Measurements from ENCODE around the gene DPEP3. TPM values are rescaled to one million over a fixed set of nuclear protein-coding genes. Genes with fewer than 3 reads are reported as not detected.
A peak's percentile ranks its signal among the peaks of the same experiment; 100 is the strongest.
"Not testable (repeated sequence)": the region's sequence is repeated elsewhere in the genome, so short reads cannot be mapped to it uniquely, and the experiment has no call there.

The DPEP3 gene
- total RNA-seq, 1 donor from 2014 or later, result not detected

GRCh38 chr16:67940446-67941089 is 39.7 kb downstream of the DPEP3 start:
- no peaks in the 10 kb centered on the region for H3K9me3 ChIP-seq
- peaks cover 10 to 18% of the 10 kb centered on the region in 2 donors for H3K4me1 ChIP-seq
- no peak overlapping the region for H3K4me3 ChIP-seq
- H3K36me3 ChIP-seq, result peaks cover 24 to 47% of the 10 kb centered on the region in 2 donors
- H3K27ac ChIP-seq, result no peak overlapping the region
- no peak for DNase-seq (ENCODE audit: low spot score in 2 of 2)
- H3K27me3 ChIP-seq, result no peaks in the 10 kb centered on the region
- TF ChIP-seq, protein P1, sequence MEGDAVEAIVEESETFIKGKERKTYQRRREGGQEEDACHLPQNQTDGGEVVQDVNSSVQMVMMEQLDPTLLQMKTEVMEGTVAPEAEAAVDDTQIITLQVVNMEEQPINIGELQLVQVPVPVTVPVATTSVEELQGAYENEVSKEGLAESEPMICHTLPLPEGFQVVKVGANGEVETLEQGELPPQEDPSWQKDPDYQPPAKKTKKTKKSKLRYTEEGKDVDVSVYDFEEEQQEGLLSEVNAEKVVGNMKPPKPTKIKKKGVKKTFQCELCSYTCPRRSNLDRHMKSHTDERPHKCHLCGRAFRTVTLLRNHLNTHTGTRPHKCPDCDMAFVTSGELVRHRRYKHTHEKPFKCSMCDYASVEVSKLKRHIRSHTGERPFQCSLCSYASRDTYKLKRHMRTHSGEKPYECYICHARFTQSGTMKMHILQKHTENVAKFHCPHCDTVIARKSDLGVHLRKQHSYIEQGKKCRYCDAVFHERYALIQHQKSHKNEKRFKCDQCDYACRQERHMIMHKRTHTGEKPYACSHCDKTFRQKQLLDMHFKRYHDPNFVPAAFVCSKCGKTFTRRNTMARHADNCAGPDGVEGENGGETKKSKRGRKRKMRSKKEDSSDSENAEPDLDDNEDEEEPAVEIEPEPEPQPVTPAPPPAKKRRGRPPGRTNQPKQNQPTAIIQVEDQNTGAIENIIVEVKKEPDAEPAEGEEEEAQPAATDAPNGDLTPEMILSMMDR (IDR thresholded peaks at IDR 0.05), result no peak
- intact Hi-C loops (cut with DNase I), result loop anchor here (5.0 to 10.0 kb wide), 2 partner anchors 123 to 1016 kb away; partner anchors contain the start of gene RRAD

DNA sequence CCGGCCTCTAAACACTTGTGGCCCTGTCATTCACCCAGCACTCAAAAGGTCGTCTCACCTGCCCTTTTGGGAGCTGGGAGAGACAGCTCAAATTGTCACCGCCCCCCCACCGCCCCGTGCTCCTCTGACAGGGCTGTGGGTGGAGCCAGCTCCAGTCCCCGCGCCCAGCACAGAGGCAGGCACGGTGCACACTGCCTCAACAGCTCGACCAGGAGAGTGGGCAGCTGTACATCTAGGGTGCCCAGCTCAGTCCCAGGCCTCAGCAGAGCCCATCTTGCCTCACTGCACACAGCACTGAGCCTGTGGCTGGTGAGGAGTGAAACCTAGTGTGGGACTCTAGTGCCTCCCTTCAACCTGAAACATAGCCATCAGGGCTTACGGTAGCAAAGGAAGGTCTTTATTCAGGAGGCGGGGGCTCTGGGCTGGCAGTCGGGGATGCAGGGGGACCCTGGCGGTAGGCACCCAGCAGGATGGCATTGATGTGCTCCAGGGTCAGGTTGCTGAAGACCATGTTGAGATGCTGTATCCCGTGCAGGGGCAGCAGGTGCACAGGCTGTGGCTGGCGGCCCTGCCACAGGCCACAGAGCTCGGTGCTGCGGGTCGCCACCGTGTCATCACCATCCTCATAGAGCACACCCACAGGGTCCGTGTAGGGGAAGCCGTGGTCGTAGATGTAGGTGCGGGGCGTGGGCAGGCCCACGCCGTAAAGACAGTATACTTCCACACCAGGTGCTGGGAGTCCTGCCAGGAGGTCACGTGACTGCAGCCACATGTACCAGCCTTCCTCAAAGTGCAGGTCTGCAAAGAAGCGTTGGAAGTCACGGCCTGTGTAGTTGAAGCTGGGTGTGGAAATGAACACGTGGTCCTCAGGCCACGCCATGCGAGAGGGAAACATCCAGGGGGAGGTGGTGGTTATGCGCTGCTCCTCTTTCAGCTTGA is 40.5 kb downstream of the DPEP3 start:
- Histone ChIP-seq H3K27me3 (no peaks in the 10 kb centered on the region), H3K4me3 (no peak overlapping the region), H3K27ac (peak overlapping the region in 1 of 2 donors; percentile 17), H3K4me1 (peaks cover 10 to 25% of the 10 kb centered on the region in 2 donors), H3K36me3 (peaks cover 16 to 39% of the 10 kb centered on the region in 2 donors), H3K9me3 (no peaks in the 10 kb centered on the region)
- no peak for DNase-seq (ENCODE audit: low spot score in 2 of 2)
- intact Hi-C loops (cut with DNase I), result loop anchor here (5.0 to 10.0 kb wide), 4 partner anchors 122 to 1015 kb away; partner anchors contain the start of genes RIPOR1 and RRAD
- TF ChIP-seq, protein P1 (IDR thresholded peaks at IDR 0.05), result no peak

DNA sequence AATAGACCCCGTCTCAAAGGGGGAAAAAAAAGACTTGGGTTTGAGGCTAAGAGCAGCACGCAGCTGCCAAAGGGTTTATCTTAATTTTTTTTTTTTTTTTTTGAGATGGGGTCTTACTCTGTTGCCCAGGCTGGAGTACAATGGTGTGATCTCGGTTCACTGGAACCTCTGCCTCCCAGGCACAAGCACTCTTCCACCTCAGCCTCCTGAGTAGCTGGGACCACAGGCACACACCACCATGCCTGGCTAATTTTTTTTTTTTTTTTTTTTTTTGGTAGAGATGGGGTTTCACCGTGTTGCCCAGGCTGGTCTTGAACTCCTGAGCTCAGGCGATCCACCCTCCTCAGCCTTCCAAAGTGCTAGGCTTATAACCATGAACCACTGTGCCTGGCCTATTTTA is 42.6 kb downstream of the DPEP3 start:
- DNase-seq (ENCODE audit: low spot score in 2 of 2); H3K27me3 ChIP-seq; H3K9me3 ChIP-seq: not testable (repeated sequence)
- peaks cover 11 to 30% of the 10 kb centered on the region in 2 donors for H3K36me3 ChIP-seq
- H3K27ac ChIP-seq, result peak overlapping the region in 1 of 2 donors; percentile 92
- intact Hi-C loops (cut with DNase I), result loop anchor here (5.0 to 10.0 kb wide), 2 partner anchors 213 to 410 kb away; partner anchors contain the start of gene RIPOR1
- H3K4me1 ChIP-seq, result peaks cover 7 to 16% of the 10 kb centered on the region in 2 donors
- H3K4me3 ChIP-seq, result peak overlapping the region in 1 of 2 donors; percentile 65

- intact Hi-C loops (cut with DNase I), result loop anchor here (1.0 to 10.0 kb wide), 3 partner anchors 31 to 410 kb away; partner anchors contain the start of genes RIPOR1 and SLC12A4
These were observed 43.3 kb downstream of the DPEP3 start for GRCh38 chr16:67936880-67937605.

DNA sequence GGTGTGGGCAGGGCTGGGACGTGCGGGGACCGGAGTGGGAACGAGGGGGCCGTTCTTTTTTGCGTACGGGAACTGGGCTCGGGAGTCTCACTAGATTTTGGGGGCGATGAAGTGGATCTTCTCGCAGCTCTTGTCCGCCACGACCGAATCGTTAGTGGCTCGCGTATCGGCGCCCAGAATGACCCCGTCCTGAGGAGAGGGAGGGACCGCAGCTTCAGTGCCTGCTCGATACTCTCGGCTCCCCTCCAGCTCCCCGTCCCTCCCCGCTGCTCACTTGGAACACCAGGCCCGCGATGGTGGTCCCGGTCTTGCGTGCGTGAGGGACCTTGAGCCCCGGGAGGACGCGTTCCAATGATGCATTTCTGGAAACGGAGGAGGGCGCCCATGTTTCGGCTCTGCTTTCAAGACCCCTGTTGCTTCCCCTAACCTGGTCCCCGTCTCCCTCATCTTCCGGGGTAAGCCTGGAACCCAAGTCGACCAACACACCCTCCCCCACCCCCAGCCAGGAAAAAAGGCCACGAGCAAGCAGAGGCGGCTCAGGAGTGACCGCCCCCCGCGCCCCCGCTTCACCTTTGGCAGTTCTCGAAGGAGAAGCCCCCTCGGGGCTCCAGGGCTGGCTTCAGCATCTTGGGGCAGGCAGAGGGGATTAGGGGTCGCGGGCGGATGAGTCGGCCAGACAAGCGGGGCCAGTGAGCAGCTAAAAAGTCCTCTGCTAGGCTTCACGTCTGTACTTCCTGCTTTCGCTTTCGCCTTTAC is 44.0 kb downstream of the DPEP3 start, which contains the start of gene PSMB10:
PSMB10 (minus strand) TSS at position 727 of the 756 bp plus-strand sequence; CDS start at position 626, 101 bp downstream.
- Histone ChIP-seq H3K36me3 (peaks cover under 1 to 18% of the 10 kb centered on the region in 2 donors), H3K4me3 (peak within 1 kb of the TSS; percentile 65 to 85), H3K27ac (peak within 1 kb of the TSS; percentile 88 to 92), H3K9me3 (no peaks in the 10 kb centered on the region), H3K4me1 (peaks cover 7 to 16% of the 10 kb centered on the region in 2 donors), H3K27me3 (no peaks in the 10 kb centered on the region)
- DNase-seq (ENCODE audit: low spot score in 2 of 2), result peak in 1 of 2 donors; percentile 84
- intact Hi-C loops (cut with DNase I), result loop anchor here (1.0 to 10.0 kb wide), 3 partner anchors 32 to 409 kb away; partner anchors contain the start of genes RIPOR1 and SLC12A4
- TF ChIP-seq, protein P1 (IDR thresholded peaks at IDR 0.05), result no peak

More at GRCh38 chr16:67936880-67937605, 43.3 kb downstream of the DPEP3 start:
- peak in 1 of 2 donors; percentile 44 for DNase-seq (ENCODE audit: low spot score in 2 of 2)
- H3K4me1 ChIP-seq, result peaks cover 7 to 16% of the 10 kb centered on the region in 2 donors
- peak overlapping the region; percentile 65 to 85 for H3K4me3 ChIP-seq
- no peaks in the 10 kb centered on the region for H3K9me3 ChIP-seq
- TF ChIP-seq, protein P1 (IDR thresholded peaks at IDR 0.05), result no peak
- no peaks in the 10 kb centered on the region for H3K27me3 ChIP-seq
- peak overlapping the region; percentile 88 to 92 for H3K27ac ChIP-seq
- peaks cover 7 to 23% of the 10 kb centered on the region in 2 donors for H3K36me3 ChIP-seq
